Muscle of leg (tissue), 11 donors: ENCODE measurements around the gene WHAMM. TPM values are rescaled to one million over a fixed set of nuclear protein-coding genes. Genes with fewer than 3 reads are reported as not detected.
A peak's percentile ranks its signal among the peaks of the same experiment; 100 is the strongest.
"Not testable (repeated sequence)": the region's sequence is repeated elsewhere in the genome, so short reads cannot be mapped to it uniquely, and the experiment has no call there.

Source experiments
- DNase-seq: peaks from one replicate; pipeline ENCODE4 v3.0.0; 2013
- H3K27ac ChIP-seq: one replicate; pipeline ENCODE4 v1.5.1; 2013; ENCODE audit warnings: mild to moderate bottlenecking, low read length, control low read depth
- H3K27me3 ChIP-seq: one replicate; pipeline ENCODE4 v1.6.1; 2013; ENCODE audit warnings: low read length; ENCODE audit not compliant: control insufficient read depth, insufficient read depth
- H3K36me3 ChIP-seq: one replicate; pipeline ENCODE4 v1.6.1; 2013; ENCODE audit warnings: low read length; ENCODE audit not compliant: control insufficient read depth, insufficient read depth
- H3K4me1 ChIP-seq: one replicate; pipeline ENCODE4 v1.6.1; 2013; ENCODE audit warnings: low read length; ENCODE audit not compliant: control insufficient read depth, insufficient read depth
- H3K4me3 ChIP-seq: one replicate; pipeline ENCODE4 v1.5.1; 2013; ENCODE audit warnings: low read length, control low read depth
- H3K9me3 ChIP-seq: replicated peaks from 2 replicates; pipeline ENCODE4 v1.6.1; 2013; ENCODE audit warnings: low read depth, low read length; ENCODE audit not compliant: control insufficient read depth
- WGBS: methylation state at CpG from one replicate; pipeline ENCODE4 v1.1.5; 2013; ENCODE audit warnings: missing lambda C conversion rate; ENCODE audit not compliant: insufficient coverage; 5-methylcytosine and 5-hydroxymethylcytosine counted together
- polyA plus RNA-seq, 8 donors: library from polyadenylated mRNA; unstranded; fragments of 120-200 nt; gene quantifications; one replicate each; pipeline versions ENCODE4 v1.2.1 to v1.2.3, GENCODE V29; 2013; ENCODE audit warnings: inconsistent platforms in 1 of 8, low replicate concordance in 1 of 8; ENCODE audit not compliant: insufficient read length in 8 of 8, insufficient read depth in 1 of 8
- total RNA-seq: library from RNA; stranded (reverse); fragments of 120-200 nt; gene quantifications from one replicate; pipeline ENCODE4 v1.2.4, GENCODE V29; 2013

Gene WHAMM
- total and polyA plus RNA-seq, 9 donors: 4.3 to 9.3 (median 8.5) TPM

GRCh38 chr15:82810890-82811426 lies 1.5 kb downstream of the WHAMM start:
- Histone ChIP-seq H3K27ac (peak overlapping the region; percentile 93), H3K4me1 (peaks cover 17% of the 10 kb centered on the region), H3K9me3 (no peaks in the 10 kb centered on the region)

GRCh38 chr15:82812994-82813393 lies 3.6 kb downstream of the WHAMM start:
- 86% methylated on average over 2 of the region's 4 CpGs for WGBS
- H3K4me1 ChIP-seq: peaks cover 13% of the 10 kb centered on the region

More at GRCh38 chr15:82810890-82811426, 1.5 kb downstream of the WHAMM start:
- peak; percentile 14 for DNase-seq
- Histone ChIP-seq H3K4me3 (peak overlapping the region; percentile 75), H3K36me3 (peaks cover 11% of the 10 kb centered on the region), H3K27me3 (no peaks in the 10 kb centered on the region)
- WGBS: no CpG with 5 or more reads among the region's 6 CpGs

GRCh38 chr15:82820128-82820527 lies 10.7 kb downstream of the WHAMM start:
- Histone ChIP-seq H3K9me3 (no peaks in the 10 kb centered on the region), H3K4me3 (no peak overlapping the region), H3K4me1 (no peaks in the 10 kb centered on the region), H3K36me3 (peaks cover 32% of the 10 kb centered on the region), H3K27ac (no peak overlapping the region), H3K27me3 (no peaks in the 10 kb centered on the region)
- DNase-seq: no peak

More at GRCh38 chr15:82812994-82813393, 3.6 kb downstream of the WHAMM start:
- Histone ChIP-seq H3K9me3 (no peaks in the 10 kb centered on the region), H3K36me3 (peaks cover 19% of the 10 kb centered on the region), H3K27me3 (no peaks in the 10 kb centered on the region), H3K4me3 (no peak overlapping the region), H3K27ac (no peak overlapping the region)
- DNase-seq: no peak

- H3K27ac ChIP-seq, H3K4me1 ChIP-seq, H3K9me3 ChIP-seq, H3K4me3 ChIP-seq, H3K27me3 ChIP-seq, DNase-seq: not testable (repeated sequence)
- WGBS: no CpG with 5 or more reads among the region's 3 CpGs
- peaks cover 38% of the 10 kb centered on the region for H3K36me3 ChIP-seq
Measured at GRCh38 chr15:82821396-82821795, 12.0 kb downstream of the WHAMM start.

- DNase-seq: not testable (repeated sequence)
- peaks cover 40% of the 10 kb centered on the region for H3K36me3 ChIP-seq
Measured at GRCh38 chr15:82821851-82822250, 12.4 kb downstream of the WHAMM start.

GRCh38 chr15:82823049-82823448 lies 13.6 kb downstream of the WHAMM start:
- H3K4me1 ChIP-seq: no peaks in the 10 kb centered on the region
- H3K36me3 ChIP-seq: peaks cover 43% of the 10 kb centered on the region
- H3K9me3 ChIP-seq: no peaks in the 10 kb centered on the region
- DNase-seq: no peak
- no peak overlapping the region for H3K4me3 ChIP-seq
- H3K27ac ChIP-seq: no peak overlapping the region
- no peaks in the 10 kb centered on the region for H3K27me3 ChIP-seq
- WGBS: 100% methylated on average over 1 of the region's 5 CpGs

More at GRCh38 chr15:82821851-82822250, 12.4 kb downstream of the WHAMM start:
- H3K4me1 ChIP-seq, H3K27ac ChIP-seq, H3K9me3 ChIP-seq, H3K4me3 ChIP-seq, H3K27me3 ChIP-seq: not testable (repeated sequence)

- Histone ChIP-seq H3K36me3 (peaks cover 71% of the 10 kb centered on the region), H3K27me3 (no peaks in the 10 kb centered on the region), H3K27ac (no peak overlapping the region), H3K4me3 (no peak overlapping the region), H3K4me1 (no peaks in the 10 kb centered on the region), H3K9me3 (no peaks in the 10 kb centered on the region)
- DNase-seq: no peak
- no CpG with 5 or more reads among the region's 1 CpG for WGBS
Measured at GRCh38 chr15:82828075-82828474, 18.6 kb downstream of the WHAMM start.

- DNase-seq: no peak
- no peak overlapping the region for H3K4me3 ChIP-seq
- peaks cover 75% of the 10 kb centered on the region for H3K36me3 ChIP-seq
- no peaks in the 10 kb centered on the region for H3K9me3 ChIP-seq
- WGBS: 91% methylated on average over 3 of the region's 4 CpGs
- H3K27ac ChIP-seq: no peak overlapping the region
- H3K27me3 ChIP-seq: no peaks in the 10 kb centered on the region
- H3K4me1 ChIP-seq: no peaks in the 10 kb centered on the region
Measured at GRCh38 chr15:82829234-82829633, 19.8 kb downstream of the WHAMM start.

GRCh38 chr15:82830427-82831173 lies 21.2 kb downstream of the WHAMM start:
- no peaks in the 10 kb centered on the region for H3K4me1 ChIP-seq
- H3K27me3 ChIP-seq: no peaks in the 10 kb centered on the region
- H3K9me3 ChIP-seq: no peaks in the 10 kb centered on the region
- 85% methylated on average over 17 of the region's 18 CpGs for WGBS
- H3K36me3 ChIP-seq: peaks cover 73% of the 10 kb centered on the region
- no peak overlapping the region for H3K4me3 ChIP-seq
- no peak overlapping the region for H3K27ac ChIP-seq
- no peak for DNase-seq

GRCh38 chr15:82831894-82832600 lies 22.6 kb downstream of the WHAMM start:
- peaks cover 75% of the 10 kb centered on the region for H3K36me3 ChIP-seq
- no peak overlapping the region for H3K4me3 ChIP-seq
- H3K9me3 ChIP-seq: no peaks in the 10 kb centered on the region
- H3K4me1 ChIP-seq: no peaks in the 10 kb centered on the region
- DNase-seq: no peak
- 85% methylated on average over 4 of the region's 5 CpGs for WGBS
- H3K27ac ChIP-seq: no peak overlapping the region
- no peaks in the 10 kb centered on the region for H3K27me3 ChIP-seq
